Epidermal melanocyte (primary cell): ENCODE data around the gene RSPH6A.
"Not testable (repeated sequence)": the region's sequence is repeated elsewhere in the genome, so short reads cannot be mapped to it uniquely, and the experiment has no call there.

Source experiments
- DNase-seq: peaks from one replicate; pipeline ENCODE4 v3.0.0; 2011; ENCODE audit warnings: low spot score; ENCODE audit not compliant: insufficient read length

RSPH6A gene

DNA sequence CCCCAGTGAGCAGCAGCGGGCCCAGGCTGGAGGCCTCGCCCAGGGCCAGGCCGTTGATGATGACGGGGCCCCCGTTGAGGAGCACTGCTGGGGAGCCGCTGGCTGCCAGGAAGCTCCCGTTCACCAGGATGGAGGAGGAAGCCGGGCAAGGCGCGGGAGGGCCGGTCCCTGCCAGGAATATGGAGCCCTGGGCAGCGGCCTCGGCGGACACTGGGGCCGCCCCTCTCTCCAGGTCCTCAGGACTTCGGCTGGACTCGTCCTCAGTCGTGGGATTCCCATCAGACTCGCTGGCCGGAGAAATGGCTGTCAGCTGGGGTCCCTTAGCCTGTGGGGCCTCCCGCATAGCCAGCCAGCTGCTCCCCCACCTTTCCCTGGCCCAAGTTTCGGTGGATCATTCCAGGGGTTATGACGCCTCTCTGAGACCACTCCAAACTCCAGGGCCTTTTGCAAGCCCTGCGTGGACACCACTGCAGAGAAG is 48.2 kb downstream of the RSPH6A start:
- DNase-seq = no peak

DNA sequence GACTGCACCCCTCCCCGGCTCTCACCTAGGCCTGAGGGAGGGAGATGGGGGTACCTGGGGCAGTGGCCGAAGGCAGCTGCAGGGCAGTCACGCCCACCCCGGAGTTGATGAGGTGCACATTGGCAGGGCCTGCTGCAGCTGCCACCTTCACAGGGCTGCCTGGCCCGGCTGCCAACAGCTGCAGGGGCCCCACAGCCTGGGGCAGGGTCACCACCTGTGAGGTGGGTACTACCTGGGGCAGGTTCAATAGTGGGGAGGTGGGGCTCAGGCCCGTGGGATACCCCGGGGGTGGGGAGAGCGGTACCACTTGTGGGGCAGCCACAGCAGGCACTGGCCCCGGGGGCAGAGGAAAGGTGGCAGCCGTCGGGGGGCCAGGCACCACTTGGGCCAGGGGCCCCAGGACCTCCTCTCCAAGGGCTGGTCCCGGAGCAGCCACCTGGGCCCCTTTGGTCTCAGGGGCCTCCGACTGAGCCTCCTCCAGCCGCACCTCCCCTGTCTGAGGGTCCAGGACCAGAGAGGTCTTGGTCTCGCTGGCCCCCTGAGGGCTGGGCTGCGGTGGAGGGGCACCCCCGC is 48.7 kb downstream of the RSPH6A start:
- DNase-seq = no peak

DNA sequence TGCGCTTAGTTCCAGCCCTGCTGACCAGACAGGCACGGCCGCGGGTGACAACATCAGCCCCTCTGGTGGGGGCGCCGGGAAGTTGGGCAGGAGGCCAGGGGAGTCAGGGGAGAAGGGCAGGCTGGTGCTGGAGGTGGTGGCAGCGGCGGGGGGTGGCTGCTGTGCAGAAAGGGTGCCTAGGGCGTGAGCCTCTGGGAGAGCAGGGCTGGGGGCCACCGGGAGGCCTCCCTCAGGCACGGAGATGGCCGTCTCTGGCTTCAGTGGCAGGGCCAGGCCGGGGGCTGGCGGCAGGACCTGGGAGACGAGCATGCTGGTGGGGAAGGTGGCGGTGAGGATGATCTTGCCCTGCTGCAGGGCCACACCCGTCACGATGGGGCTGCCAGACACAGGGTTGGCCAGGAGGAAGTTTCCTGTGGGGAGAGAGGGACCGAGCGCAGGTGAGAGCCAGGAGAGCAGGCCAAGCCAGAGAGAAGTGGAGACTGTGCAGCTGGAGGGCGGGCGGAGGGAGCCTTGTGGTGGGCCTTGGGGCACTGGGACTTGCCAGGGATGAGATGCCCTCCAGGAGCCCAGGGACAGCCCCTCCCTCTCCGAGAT is 49.3 kb downstream of the RSPH6A start:
- DNase-seq = no peak

DNA sequence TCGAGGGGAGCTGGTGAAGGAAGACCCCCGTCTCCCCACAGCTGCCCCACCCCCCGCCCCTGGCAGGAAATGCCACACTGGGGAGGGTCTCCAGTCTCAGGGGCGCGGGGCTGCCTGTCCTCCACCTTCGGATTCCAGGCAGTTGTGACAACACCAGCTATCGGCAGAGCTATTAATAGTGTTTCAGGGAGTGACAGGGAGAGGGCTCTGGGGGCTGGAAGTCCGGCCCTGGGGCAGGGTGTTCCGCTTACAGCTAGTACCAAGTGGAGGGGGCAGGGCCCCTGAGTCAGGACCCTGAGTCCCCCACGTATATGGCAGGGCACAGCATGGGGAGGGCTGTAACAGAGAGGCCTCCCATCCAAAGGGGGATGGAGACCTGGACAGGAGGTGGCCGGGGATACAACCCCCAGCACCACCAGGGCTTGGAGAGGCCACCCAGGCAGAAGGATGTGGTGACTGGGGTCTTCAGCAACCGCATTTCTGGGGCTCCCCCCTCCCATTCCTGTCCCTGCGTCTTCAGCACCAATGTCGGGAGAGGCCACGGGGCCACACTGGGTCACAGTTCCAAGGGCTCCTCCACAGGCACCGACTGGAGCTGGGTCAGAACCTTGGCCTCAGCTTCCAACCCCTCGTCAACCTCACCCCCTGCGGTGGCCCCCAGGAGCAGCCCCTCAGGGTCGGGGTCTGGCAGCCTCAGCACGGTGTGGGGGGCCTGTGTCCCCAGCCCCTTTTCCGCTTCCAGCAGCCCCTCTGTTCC is 50.0 kb downstream of the RSPH6A start:
- no peak for DNase-seq

DNA sequence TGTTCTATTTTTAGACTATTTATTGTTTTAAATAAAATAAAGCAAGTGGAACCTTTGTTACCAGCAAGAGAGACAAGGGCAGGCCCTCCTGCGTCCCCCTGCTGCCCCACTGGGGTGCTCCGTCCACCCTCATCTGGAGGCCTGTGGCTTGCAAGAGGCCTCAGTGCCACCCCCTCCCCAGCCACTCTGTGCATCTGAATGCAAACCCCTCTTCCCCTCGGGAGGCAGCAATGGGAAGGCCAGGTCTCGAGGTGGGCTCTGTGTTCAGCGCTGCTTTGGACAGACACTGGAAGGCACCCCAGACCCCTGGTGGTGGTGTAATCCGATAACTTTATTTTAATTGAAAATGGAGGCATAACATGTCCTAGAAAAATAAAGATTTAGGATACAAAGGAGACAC is 50.6 kb downstream of the RSPH6A start:
- DNase-seq = no peak

GRCh38 chr19:45763691-45764294 is 51.3 kb downstream of the RSPH6A start:
- no peak for DNase-seq

DNA sequence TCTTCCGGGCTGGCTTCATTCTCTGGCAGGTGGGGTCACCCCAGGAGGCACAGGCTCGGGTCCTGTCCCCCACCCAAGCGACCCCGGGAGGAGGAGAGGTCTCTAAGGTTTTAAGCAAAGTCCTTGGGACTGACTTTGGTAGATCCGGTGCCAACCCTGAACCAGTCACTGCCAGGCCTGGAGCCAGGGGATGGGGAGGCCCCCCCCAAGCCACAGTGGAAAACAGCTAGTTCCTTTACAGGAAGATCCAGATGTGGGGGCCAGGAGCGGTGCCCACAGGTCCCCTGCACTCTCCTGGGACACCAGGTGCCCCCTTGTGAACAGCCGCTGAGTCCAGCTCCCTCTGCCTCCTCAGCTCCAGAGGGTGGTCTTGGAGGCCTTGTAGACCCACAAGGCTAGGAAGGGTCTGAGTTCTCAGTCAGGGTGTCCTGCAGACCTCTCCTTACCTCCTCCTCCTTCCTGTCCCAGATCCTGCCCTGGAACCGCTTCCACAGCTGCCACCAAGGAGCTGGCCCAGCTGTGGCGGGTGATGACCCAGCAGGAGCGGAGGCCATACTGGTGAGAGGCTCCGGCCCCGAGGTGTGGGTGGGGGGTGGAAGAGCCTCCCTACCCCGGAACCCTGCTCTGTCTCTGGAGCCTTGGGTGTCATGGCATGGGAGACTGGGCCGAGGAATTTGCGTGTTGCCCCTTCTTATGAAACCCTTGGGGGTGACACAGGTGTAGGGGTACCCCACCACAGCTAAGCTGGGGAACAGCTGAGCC is 52.1 kb downstream of the RSPH6A start:
- DNase-seq = no peak

GRCh38 chr19:45761714-45762113 is 53.4 kb downstream of the RSPH6A start:
- no peak for DNase-seq

DNA sequence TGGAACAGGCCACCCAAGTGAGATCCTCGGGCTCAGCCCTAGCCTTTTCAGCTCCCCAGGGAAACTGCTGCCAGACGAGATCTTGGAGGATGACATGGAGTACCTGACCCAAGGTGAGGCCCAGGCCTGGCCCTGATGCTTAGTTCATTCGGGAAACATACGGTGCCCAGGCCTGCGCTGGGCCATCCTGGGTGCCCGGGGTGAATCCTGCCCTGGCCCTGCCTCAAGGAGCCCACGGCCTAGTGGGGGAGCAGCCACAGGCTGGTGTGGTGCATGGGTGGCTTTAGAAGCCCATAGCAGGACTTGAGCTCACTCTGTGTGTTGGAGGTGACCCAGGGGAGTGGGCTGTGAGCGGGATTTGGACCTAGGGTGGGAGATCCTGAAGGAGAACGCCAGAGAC is 56.2 kb downstream of the RSPH6A start:
- DNase-seq = no peak

DNA sequence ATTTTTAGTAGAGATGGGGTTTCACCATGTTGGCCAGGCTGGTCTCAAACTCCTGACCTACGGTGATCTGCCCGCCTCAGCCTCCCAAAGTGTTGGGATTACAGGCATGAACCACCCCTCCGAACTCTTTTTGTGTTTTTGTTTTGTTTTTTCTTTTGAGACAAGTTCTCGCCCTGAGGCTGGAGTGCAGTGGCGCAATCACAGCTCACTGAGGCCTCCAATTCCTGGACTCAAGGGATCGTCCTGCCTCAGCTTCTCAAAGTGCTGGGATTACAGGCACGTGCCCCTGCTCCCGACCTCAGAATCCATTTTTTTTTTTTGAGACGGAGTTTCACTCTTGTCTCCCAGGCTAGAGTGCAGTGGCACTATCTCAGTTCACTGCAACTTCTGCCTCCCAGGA is 57.4 kb downstream of the RSPH6A start:
- no peak for DNase-seq

GRCh38 chr19:45754323-45754722 is 60.8 kb downstream of the RSPH6A start:
- DNase-seq = no peak

DNA sequence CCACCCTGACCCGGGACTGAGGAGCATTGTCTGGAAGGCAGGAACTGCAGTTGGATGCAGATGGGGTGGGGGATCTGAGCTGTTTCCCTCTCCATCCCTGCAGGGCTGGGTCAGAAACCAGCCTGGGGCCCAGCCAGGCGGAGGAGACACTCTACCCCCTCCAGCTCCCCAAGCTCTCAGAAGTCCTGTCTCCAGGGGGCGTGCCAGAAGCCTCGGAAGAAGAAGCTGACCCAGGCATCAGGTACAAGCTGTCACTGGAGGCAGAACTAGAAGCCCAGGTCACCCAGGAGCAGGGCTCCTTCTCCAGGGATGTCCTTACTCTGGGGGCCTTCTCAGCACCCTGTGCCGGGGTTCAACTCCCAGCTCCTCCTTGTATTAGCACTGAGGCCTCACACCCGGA is 61.6 kb downstream of the RSPH6A start:
- no peak for DNase-seq

- DNase-seq = no peak
Measured at GRCh38 chr19:45752639-45753038, 62.5 kb downstream of the RSPH6A start.

GRCh38 chr19:45751483-45751882 is 63.6 kb downstream of the RSPH6A start:
- not testable (repeated sequence) for DNase-seq

DNA sequence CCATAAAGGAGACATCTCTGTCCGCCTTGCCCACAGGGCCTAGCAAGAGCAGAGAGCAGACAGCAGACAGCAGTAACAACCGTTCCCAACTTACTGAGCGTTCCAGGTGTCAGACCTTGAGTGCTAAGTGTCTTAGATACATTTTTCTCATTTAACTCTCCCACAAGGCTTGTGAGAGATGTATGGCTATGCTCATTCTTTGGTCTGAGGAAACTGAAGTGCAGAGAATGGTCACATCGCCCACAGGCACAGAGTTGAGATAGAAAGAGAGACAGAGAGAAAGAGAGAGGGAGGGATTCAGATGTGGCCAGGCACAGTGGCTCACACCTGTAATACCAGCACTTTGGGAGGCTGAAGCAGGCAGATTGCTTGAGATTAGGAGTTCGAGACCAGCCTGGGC is 67.6 kb downstream of the RSPH6A start:
- DNase-seq = no peak

- DNase-seq = no peak
Measured at GRCh38 chr19:45746866-45747265, 68.2 kb downstream of the RSPH6A start.
